Upper lobe of right lung (tissue), 1 donor: ENCODE data around the gene ADRA2C. TPM values are rescaled to one million over a fixed set of nuclear protein-coding genes. Genes with fewer than 3 reads are reported as not detected.

Experiments
- ATAC-seq: fragments of 200-7000 bp; cut with Tn5 transposase; one replicate; pipeline ENCODE4 v1.9.1; 2020; ENCODE audit warnings: mild to moderate bottlenecking, moderate library complexity
- DNase-seq: peaks from one replicate; pipeline ENCODE4 v3.0.0-alpha.2; 2020
- H3K27ac ChIP-seq: fragments of 200-600 bp; one replicate; pipeline ENCODE4 v1.8.0; 2022
- H3K27me3 ChIP-seq: fragments of 200-600 bp; one replicate; pipeline ENCODE4 v1.8.0; 2022; ENCODE audit warnings: mild to moderate bottlenecking
- H3K36me3 ChIP-seq: fragments of 200-600 bp; one replicate; pipeline ENCODE4 v1.8.0; 2022
- H3K4me1 ChIP-seq: fragments of 200-600 bp; one replicate; pipeline ENCODE4 v1.8.0; 2022
- H3K4me3 ChIP-seq: fragments of 200-600 bp; one replicate; pipeline ENCODE4 v1.8.0; 2022; ENCODE audit warnings: mild to moderate bottlenecking
- H3K9me3 ChIP-seq: fragments of 200-600 bp; one replicate; pipeline ENCODE4 v1.8.0; 2022
- CTCF ChIP-seq: fragments of 200-600 bp; IDR thresholded peaks from one replicate; pipeline ENCODE4 v1.8.0; 2022; ENCODE audit warnings: antibody characterized with exemption
- intact Hi-C: fragments of 100-400 bp; cut with DNase I; formaldehyde crosslinking; loops from one replicate; pipeline ENCODE4 v1.11.0; 2022
- total RNA-seq: library from RNA; stranded (reverse); fragmentation: NEBNext Ultra II Directional; extraction: Animal tissue kit (Norgen Biotek cat#: 25700); gene quantifications from one replicate; pipeline ENCODE4 v1.2.1, GENCODE V29; 2021
- donor health status: DM: no; HTN: yes; CAD: no; lungs with severe emphysema.

The ADRA2C gene
- total RNA-seq, 1 donor from 2014 or later: 7.3 TPM

DNA sequence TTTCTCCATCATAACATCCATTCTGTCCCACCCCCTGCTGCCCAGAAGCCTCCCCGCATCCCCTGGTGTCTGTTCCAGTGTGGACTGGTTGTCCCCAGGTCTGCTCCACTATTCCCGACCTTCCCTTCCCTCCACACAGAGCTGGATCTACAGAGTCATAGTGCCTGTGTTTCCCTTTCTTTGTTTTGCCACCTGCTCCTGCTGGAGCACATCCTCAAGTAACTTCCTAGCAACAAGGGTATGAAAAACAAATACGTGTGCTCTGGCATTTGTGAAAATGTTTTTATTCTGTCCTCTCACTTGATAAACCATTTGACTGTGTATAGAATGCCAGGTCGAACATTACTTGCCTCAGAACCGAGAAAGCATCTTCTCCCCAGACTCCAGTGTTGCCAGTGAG, 29.9 kb upstream of the ADRA2C start:
- no peak for TF ChIP-seq CTCF
- Histone ChIP-seq H3K27me3 (peaks cover 27% of the 10 kb centered on the region), H3K4me3 (no peak overlapping the region), H3K9me3 (no peaks in the 10 kb centered on the region), H3K4me1 (no peaks in the 10 kb centered on the region), H3K27ac (no peak overlapping the region), H3K36me3 (no peaks in the 10 kb centered on the region)
- intact Hi-C loops: no loop called here
- ATAC-seq: no peak
- DNase-seq: no peak

GRCh38 chr4:3736806-3737205, 29.4 kb upstream of the ADRA2C start:
- Histone ChIP-seq H3K27ac (no peak overlapping the region), H3K27me3 (peaks cover 22% of the 10 kb centered on the region), H3K36me3 (no peaks in the 10 kb centered on the region), H3K4me3 (no peak overlapping the region), H3K4me1 (no peaks in the 10 kb centered on the region), H3K9me3 (no peaks in the 10 kb centered on the region)
- intact Hi-C loops: no loop called here
- ATAC-seq (no peak), DNase-seq (no peak)
- no peak for TF ChIP-seq CTCF

DNA sequence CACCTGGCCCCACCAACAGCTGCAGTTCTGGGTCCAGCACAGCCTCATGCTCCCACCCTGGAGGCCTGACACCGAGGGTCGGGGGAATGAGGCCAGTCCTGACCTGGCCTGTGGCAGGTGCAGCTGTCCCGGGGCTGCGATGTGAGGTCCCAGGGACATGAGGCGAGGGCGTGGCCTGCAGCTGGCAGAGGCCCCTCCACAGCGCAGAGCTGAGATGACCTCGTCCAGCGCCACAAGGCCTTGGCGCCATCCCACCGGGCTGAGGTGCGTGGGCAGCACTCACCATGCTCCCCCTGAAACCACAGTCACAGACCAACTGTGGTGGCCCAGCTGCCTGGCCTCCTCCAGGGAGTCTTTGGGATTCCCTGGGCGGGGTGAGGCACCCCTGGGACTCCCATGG, 26.6 kb upstream of the ADRA2C start:
- TF ChIP-seq CTCF: no peak
- Histone ChIP-seq H3K36me3 (no peaks in the 10 kb centered on the region), H3K4me3 (no peak overlapping the region), H3K27me3 (peaks cover 41% of the 10 kb centered on the region), H3K4me1 (no peaks in the 10 kb centered on the region), H3K27ac (no peak overlapping the region), H3K9me3 (no peaks in the 10 kb centered on the region)
- intact Hi-C loops: no loop called here
- DNase-seq (no peak), ATAC-seq (no peak)

- H3K4me3 ChIP-seq: no peak overlapping the region
- DNase-seq (no peak), ATAC-seq (no peak)
- peaks cover 47% of the 10 kb centered on the region for H3K27me3 ChIP-seq
- no peak for TF ChIP-seq CTCF
- H3K9me3 ChIP-seq: no peaks in the 10 kb centered on the region
- no peaks in the 10 kb centered on the region for H3K4me1 ChIP-seq
- no peak overlapping the region for H3K27ac ChIP-seq
- intact Hi-C loops: no loop called here
- no peaks in the 10 kb centered on the region for H3K36me3 ChIP-seq
Measured at GRCh38 chr4:3740256-3740655, 25.9 kb upstream of the ADRA2C start.

- Histone ChIP-seq H3K27me3 (peaks cover 56% of the 10 kb centered on the region), H3K36me3 (no peaks in the 10 kb centered on the region), H3K27ac (no peak overlapping the region), H3K9me3 (no peaks in the 10 kb centered on the region), H3K4me1 (no peaks in the 10 kb centered on the region), H3K4me3 (no peak overlapping the region)
- intact Hi-C loops: no loop called here
- no peak for ATAC-seq
- no peak for DNase-seq
- TF ChIP-seq CTCF: no peak
Measured at GRCh38 chr4:3741217-3742011, 24.8 kb upstream of the ADRA2C start.
